CD4-positive, alpha-beta T cell treated with Interleukin-12 subunit alpha and Interleukin-12 subunit beta, for 1 hour (primary cell): ENCODE measurements around the gene ATP8B3.

Experiments used
- DNase-seq: peaks from one replicate; pipeline ENCODE4 v3.0.0-alpha.2; 2020

ATP8B3 gene

GRCh38 chr19:1754018-1754635 lies 57.9 kb downstream of the ATP8B3 start:
- DNase-seq, result no peak

GRCh38 chr19:1752757-1753728 lies 59.0 kb downstream of the ATP8B3 start, which contains the start of gene ONECUT3:
ONECUT3 (plus strand) TSS chr19:1753506; CDS start chr19:1753663, 157 bp downstream.
- DNase-seq, result no peak

GRCh38 chr19:1752009-1752756 lies 59.9 kb downstream of the ATP8B3 start:
- DNase-seq, result no peak

- no peak for DNase-seq
Measured at GRCh38 chr19:1751367-1752008, 60.6 kb downstream of the ATP8B3 start.

- DNase-seq, result no peak
Measured at GRCh38 chr19:1750343-1751021, 61.6 kb downstream of the ATP8B3 start.

- DNase-seq, result no peak
Measured at GRCh38 chr19:1749373-1750342, 62.4 kb downstream of the ATP8B3 start.

- no peak for DNase-seq
Measured at GRCh38 chr19:1748873-1749341, 63.2 kb downstream of the ATP8B3 start.

- DNase-seq, result no peak
Measured at GRCh38 chr19:1748115-1748872, 63.8 kb downstream of the ATP8B3 start.

GRCh38 chr19:1747285-1748114 lies 64.6 kb downstream of the ATP8B3 start:
- DNase-seq, result peak; percentile 34

GRCh38 chr19:1746401-1747284 lies 65.4 kb downstream of the ATP8B3 start:
- DNase-seq, result no peak

- no peak for DNase-seq
Measured at GRCh38 chr19:1745589-1746031, 66.5 kb downstream of the ATP8B3 start.

- DNase-seq, result no peak
Measured at GRCh38 chr19:1744822-1745563, 67.1 kb downstream of the ATP8B3 start.

- no peak for DNase-seq
Measured at GRCh38 chr19:1744133-1744665, 67.9 kb downstream of the ATP8B3 start.

- DNase-seq, result no peak
Measured at GRCh38 chr19:1742989-1743696, 68.9 kb downstream of the ATP8B3 start.

- DNase-seq, result no peak
Measured at GRCh38 chr19:1739960-1740629, 72.0 kb downstream of the ATP8B3 start.

GRCh38 chr19:1736927-1737326 lies 75.1 kb downstream of the ATP8B3 start:
- DNase-seq, result no peak
